Measurements from ENCODE around the gene ADCY1.
"Not testable (repeated sequence)": the region's sequence is repeated elsewhere in the genome, so short reads cannot be mapped to it uniquely, and the experiment has no call there.

The ADCY1 gene

GRCh38 chr7:45573661-45574415 lies at the start of gene ADCY1:
Gene ADCY1, plus strand, starts transcription at chr7:45574368. Its CDS starts 176 bp downstream, at chr7:45574544.
- no peak for DNase-seq (ENCODE audit: low read depth in 2 of 2)

- DNase-seq (ENCODE audit: low read depth in 2 of 2), result no peak
These were observed 49.7 kb upstream of the ADCY1 start for GRCh38 chr7:45524445-45524844.

- no peak for DNase-seq (ENCODE audit: low read depth in 2 of 2)
These were observed 49.1 kb upstream of the ADCY1 start for GRCh38 chr7:45525057-45525456.

GRCh38 chr7:45543473-45543872 lies 30.7 kb upstream of the ADCY1 start:
- DNase-seq (ENCODE audit: low read depth in 2 of 2), result no peak

GRCh38 chr7:45545105-45545710 lies 29.0 kb upstream of the ADCY1 start:
- not testable (repeated sequence) for DNase-seq (ENCODE audit: low read depth in 2 of 2)

- not testable (repeated sequence) for DNase-seq (ENCODE audit: low read depth in 2 of 2)
These were observed 25.3 kb upstream of the ADCY1 start for GRCh38 chr7:45548917-45549316.

GRCh38 chr7:45563401-45563800 lies 10.8 kb upstream of the ADCY1 start:
- DNase-seq (ENCODE audit: low read depth in 2 of 2), result no peak

- no peak for DNase-seq (ENCODE audit: low read depth in 2 of 2)
These were observed 10.2 kb upstream of the ADCY1 start for GRCh38 chr7:45563941-45564461.

GRCh38 chr7:45564485-45564884 lies 9.7 kb upstream of the ADCY1 start:
- no peak for DNase-seq (ENCODE audit: low read depth in 2 of 2)

- no peak for DNase-seq (ENCODE audit: low read depth in 2 of 2)
These were observed 9.2 kb upstream of the ADCY1 start for GRCh38 chr7:45564886-45565455.

GRCh38 chr7:45566386-45566785 lies 7.8 kb upstream of the ADCY1 start:
- no peak for DNase-seq (ENCODE audit: low read depth in 2 of 2)

GRCh38 chr7:45566961-45567360 lies 7.2 kb upstream of the ADCY1 start:
- no peak for DNase-seq (ENCODE audit: low read depth in 2 of 2)

GRCh38 chr7:45567713-45568112 lies 6.5 kb upstream of the ADCY1 start:
- DNase-seq (ENCODE audit: low read depth in 2 of 2), result no peak

GRCh38 chr7:45568536-45569289 lies 5.5 kb upstream of the ADCY1 start:
- no peak for DNase-seq (ENCODE audit: low read depth in 2 of 2)

- no peak for DNase-seq (ENCODE audit: low read depth in 2 of 2)
These were observed 4.9 kb upstream of the ADCY1 start for GRCh38 chr7:45569290-45569685.

- no peak for DNase-seq (ENCODE audit: low read depth in 2 of 2)
These were observed 3.4 kb upstream of the ADCY1 start for GRCh38 chr7:45570797-45571196.

GRCh38 chr7:45573204-45573603 lies 964 bp upstream of the ADCY1 start:
- DNase-seq (ENCODE audit: low read depth in 2 of 2), result no peak

GRCh38 chr7:45574416-45574668 lies 174 bp downstream of the ADCY1 start:
- DNase-seq (ENCODE audit: low read depth in 2 of 2), result no peak

- DNase-seq (ENCODE audit: low read depth in 2 of 2), result no peak
These were observed 717 bp downstream of the ADCY1 start for GRCh38 chr7:45574669-45575500.

GRCh38 chr7:45575501-45576248 lies 1.5 kb downstream of the ADCY1 start:
- DNase-seq (ENCODE audit: low read depth in 2 of 2), result no peak

All from stimulated activated CD8-positive, alpha-beta memory T cell treated with anti-CD3 and anti-CD28 coated beads, Interleukin-7, amount 100 ng/mL, for 4 hours (primary cell).